GM21825 (cell line): ENCODE measurements around the gene MIA2.
"Not testable (repeated sequence)": the region's sequence is repeated elsewhere in the genome, so short reads cannot be mapped to it uniquely, and the experiment has no call there.

ENCODE experiments used
- ATAC-seq: cut with Tn5 transposase; IDR thresholded peaks from one replicate; pipeline ENCODE4 v1.9.1; 2021; ENCODE audit warnings: mild to moderate bottlenecking, moderate library complexity; ENCODE audit not compliant: unreplicated experiment

MIA2 gene

GRCh38 chr14:39229601-39230110 lies 4.1 kb upstream of the MIA2 start:
- ATAC-seq, result no peak

- ATAC-seq, result no peak
These were observed 3.2 kb upstream of the MIA2 start for GRCh38 chr14:39230416-39231035.

DNA sequence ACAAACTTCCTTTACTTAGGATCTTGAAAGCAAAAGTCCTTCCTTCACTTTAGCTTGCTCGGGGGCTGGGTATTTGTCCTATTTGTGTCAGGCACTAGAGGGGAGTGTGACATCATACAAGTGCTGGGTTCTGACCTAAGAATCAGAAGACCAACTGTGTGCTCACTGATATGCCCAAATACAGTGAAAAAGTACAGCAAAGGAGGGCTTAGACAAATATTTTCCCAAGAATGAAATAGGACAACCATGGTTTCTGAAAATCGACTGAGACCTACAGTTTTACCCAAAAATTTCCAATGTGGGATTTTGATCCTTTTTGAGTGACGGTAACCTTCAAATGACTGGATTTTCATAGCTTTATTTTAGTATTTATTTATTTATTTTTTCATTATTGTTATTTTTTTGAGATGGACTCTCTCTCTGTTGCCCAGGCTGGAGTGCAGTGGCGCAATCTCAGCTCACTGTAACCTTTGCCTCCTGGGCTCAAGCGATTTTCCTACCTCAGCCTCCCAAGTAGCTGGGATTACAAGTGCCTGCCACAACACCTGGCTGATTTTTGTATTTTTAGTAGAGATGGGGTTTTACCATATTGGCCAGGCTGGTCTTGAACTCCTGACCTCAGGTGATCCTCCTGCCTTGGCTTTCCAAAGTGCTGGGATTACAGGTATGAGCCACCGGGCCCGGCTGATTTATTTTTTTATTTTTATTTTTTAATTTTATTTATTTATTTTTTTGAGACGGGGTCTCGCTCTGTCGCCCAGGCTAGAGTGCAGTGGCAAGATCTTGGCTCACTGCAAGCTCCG lies 1.8 kb upstream of the MIA2 start:
- ATAC-seq, result peak; percentile 85

DNA sequence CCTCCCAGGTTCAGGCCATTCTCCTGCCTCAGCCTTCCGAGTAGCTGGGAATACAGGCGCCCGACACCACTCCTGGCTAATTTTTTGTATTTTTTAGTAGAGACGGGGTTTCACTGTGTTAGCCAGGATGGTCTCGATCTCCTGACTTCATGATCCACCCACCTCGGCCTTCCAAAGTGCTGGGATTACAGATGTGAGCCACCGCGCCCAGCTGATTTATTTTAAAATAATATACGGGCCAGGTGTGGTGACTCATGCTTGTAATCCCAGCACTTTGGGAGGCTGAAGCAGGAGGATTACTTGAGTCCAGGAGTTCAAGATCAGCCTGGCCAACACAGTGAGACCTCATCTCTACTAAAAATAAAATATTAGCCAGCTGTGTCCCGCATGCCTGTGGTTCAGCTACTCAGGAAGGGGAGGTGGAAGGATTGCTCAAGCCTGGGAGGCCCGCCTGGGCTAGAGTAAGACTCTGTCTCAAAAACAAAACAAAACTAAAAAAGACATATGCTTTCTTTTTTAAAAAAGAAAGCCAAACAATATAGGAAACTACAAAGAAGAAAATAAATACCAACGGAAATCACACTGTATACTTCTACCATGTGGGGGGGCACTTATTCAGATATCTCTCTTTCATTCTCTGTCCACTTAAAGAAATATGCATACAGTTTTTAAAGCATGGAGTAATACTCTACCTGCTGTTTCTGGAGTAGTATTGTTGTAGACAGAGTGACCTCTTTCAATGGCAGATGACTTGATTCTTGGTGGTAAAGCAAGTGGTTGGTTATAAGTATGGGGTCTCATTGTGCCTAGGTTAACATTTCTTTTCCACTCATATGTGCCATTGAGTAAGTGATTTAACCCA lies 930 bp upstream of the MIA2 start:
- no peak for ATAC-seq

DNA sequence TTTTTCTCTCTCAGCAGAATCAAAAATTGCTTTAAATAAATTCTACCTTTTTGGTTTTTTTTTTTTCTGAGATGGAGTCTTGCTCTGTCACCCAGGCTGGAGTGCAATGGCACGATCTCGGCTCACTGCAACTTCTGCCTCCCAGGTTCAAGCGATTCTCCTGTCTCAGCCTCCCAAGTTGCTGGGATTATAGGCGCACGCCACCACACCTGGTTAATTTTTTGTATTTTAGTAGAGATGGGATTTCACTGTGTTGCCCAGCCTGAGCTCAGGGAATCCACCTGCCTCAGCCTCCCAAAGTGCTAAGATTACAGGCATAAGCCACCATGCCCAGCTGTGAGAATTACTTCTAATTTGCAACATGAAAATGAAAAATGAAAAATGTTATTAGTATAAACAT lies 1.3 kb downstream of the MIA2 start:
- ATAC-seq, result not testable (repeated sequence)

DNA sequence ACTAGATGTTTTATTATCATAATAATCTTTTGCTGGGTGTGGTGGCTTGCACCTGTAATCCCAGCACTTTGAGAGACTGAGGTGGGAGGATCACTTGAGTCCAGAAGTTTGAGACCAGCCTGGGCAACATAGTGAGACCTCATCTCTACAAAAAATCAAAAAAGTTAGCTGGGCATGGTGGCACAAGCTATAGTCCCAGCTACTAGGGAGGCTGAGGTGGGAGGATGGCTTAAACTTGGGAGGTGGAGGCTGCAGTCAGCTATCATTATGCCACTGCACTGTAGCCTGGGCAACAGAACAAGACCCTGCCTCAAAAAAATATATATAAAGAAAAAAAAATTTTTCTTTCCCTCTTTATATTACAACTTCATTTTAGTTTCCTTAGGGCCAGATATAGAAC lies 1.8 kb downstream of the MIA2 start:
- ATAC-seq, result not testable (repeated sequence)

DNA sequence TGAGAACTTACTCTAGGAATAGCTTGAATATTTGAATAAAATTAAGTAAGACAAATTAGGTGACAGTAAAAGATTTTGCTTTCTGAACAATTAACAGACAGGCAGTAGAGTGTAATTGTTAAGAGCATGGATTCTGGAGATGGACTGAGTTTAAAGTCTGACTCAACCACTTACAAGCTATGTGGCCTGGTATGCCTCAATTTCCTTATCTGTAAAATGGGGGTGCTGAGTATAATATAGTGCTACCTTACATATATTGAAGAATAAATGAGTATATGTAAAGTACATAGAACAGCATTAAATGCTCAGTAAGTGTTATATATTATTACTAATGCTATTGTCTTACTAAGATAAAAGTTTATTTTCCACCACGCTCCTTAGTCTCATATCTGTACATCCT lies 7.1 kb downstream of the MIA2 start:
- no peak for ATAC-seq

- ATAC-seq, result no peak
These were observed 7.9 kb downstream of the MIA2 start for GRCh38 chr14:39241637-39242036.

DNA sequence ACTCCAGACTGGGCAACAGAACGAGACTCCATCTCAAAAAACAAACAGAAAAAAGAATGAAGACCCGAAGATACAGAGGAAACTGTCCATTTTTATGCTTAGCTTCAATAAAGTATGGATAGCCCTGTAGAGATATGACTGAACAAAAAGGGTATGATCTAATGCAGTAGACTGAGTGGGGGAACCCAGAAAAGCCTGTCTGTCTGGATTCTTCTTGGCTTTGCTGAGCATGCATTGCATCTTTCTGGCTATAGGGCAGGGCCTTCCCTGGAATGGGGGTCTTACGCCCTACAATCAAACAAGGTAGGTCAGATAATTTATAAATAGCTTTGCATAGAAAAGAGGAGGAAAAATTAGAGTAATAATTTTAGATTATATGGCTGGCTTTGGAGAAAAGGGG lies 10.1 kb downstream of the MIA2 start:
- ATAC-seq, result no peak

- no peak for ATAC-seq
These were observed 12.9 kb downstream of the MIA2 start for GRCh38 chr14:39246618-39247017.

- ATAC-seq, result no peak
These were observed 13.5 kb downstream of the MIA2 start for GRCh38 chr14:39247256-39247655.

DNA sequence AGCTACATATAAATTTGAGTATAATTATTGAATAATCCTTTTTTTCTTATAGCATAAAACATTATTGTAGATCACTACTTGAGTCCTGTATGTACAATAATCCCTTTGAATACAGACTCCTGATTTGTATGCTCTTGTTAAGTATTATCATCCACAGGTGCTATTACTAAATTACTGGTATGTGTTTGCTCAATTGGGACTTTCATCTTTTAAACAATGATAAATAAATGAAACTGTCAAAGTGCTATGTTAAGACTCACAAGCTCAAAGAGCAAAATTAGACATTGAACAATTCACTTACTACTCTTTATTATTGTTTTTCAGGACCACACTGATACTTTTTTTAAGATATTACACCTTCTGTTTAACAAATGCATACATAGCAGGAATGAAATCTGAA lies 17.8 kb downstream of the MIA2 start:
- ATAC-seq, result no peak

DNA sequence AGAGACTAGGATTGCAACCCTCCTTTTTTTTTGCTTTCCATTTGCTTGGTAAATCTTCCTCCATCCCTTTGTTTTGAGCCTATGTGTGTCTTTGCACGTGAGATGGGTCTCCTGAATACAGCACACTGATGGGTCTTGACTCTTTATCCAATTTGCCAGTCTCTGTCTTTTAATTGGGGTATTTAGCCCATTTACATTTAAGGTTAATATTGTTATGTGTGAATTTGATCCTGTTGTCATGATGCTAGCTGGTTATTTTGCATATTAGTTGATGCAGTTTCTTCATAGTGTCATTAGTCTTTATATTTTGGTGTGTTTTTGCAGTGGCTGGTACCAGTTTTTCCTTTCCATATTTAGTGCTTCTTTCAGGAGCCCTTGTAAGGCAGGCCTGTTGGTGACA lies 23.7 kb downstream of the MIA2 start:
- not testable (repeated sequence) for ATAC-seq

DNA sequence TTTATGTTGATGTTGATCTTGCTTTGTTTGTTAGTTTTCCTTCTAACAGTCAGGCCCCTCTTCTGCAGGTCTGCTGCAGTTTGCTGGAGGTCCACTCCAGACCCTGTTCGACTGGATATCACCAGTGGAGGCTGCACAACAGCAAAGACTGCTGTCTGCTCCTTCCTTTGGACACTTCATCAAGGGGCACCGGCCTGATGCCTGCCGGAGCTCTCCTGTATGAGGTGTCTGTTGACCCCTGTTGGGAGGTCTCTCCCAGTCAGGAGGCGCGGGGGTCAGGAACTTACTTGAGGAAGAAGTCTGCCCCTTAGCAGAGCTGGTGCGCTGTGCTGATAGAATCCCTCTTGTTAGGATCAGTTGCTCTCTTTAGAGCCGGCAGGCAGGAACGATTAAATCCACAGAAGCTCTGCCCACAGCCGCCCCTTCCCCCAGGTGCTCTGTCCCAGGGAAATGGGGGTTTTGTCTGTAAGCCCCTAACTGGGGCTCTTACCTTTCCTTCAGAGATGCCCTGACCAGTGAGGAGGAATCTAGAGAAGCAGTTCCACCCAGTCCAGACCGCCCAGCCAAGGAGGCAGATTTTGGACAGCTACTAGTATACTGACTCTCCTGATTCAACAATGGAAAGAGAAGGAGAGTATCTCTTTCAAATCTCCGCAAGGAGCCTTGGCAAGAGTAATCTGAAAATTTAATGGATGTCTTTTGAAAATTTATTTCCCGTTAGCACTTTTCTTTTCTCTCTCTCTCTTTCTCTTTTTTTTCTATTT lies 25.2 kb downstream of the MIA2 start:
- ATAC-seq, result no peak

- ATAC-seq, result not testable (repeated sequence)
These were observed 26.4 kb downstream of the MIA2 start for GRCh38 chr14:39260161-39260560.

GRCh38 chr14:39262214-39262613 lies 28.5 kb downstream of the MIA2 start:
- ATAC-seq, result not testable (repeated sequence)

DNA sequence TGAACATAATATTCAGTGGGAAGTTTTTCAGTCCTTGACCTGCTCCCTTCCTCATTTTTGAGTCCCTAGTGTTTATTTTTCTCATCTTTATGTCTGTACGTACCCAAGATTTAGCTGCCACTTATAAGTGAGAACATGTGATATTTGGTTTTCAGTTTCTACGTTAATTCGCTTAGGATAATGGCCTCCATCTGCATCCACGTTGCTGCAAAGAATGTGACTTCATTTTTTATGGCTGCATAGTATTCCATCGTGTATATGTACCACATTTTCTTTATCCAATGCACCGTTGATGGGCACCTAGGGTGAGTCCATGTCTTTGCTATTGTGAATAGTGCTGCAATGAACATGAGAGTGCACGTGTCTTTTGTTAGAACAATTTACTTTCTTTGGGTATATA lies 30.3 kb downstream of the MIA2 start:
- ATAC-seq, result no peak

DNA sequence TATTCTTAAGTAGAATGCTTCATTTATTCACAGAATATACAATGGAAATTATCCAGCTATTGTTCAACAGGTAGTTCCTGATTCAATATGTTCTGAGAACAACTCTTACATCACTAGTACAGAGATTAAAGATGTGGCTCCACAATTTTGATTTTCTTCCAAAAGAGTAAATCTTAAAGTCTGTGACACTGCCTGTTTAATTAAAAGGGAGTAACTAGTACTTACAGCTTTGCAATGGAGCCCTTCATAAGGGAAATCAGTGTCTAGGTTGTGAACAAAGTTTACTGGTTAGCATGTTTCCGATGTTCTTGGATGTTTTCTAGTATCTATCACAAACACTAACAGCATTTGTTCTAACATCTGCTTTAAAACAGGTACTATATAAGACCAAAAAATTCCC lies 30.8 kb downstream of the MIA2 start:
- no peak for ATAC-seq

DNA sequence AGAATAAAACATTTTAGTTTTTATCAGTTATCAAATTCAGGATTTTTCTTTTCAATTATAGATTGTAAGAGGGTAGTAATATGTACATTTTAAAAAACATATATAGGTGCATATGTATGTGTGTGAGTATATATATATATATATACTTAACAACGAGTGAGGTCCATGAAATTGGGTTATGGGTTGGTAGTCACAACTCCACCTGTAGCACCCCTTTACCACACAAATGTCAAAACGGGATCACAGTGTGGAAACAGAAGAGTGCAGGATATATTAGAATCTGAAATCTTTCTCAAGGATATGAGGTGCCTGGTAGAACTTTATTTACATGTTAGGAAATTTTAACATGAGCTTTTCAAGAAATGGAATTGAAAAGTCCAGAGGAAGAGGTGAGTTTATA lies 31.3 kb downstream of the MIA2 start:
- no peak for ATAC-seq

DNA sequence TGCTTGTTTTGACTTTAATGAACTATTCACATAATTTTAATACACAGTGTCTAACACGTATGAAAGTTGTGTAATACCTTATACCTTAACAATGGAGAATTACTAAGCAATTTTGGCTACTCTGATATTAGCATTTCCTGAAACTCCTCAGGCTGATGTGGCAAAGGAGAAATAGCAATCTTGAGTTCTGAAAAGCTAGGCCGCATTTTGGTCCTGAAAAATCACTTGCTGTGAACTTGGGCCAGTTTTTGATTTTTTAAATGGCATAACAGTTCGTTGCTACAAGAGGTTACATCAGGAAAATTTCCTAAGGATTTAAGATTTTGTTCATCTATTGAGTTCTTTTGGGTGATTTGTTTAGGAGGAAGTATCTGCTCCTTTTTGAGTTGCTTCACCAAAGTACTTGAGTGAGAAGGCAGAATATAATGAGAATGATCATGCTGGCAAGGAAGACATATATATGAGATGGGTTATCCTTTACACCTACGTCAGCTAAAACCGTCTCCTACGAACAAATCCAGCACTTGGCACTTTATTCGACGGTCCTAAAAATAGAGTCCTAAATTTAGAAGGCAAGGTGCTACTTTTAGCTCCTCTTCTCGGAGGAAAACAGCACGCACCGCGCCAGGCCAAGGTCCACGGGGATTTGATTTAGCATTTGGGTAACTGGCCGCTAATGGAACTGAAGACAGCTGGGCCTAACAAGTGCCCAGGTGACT lies 32.2 kb downstream of the MIA2 start:
- ATAC-seq, result no peak
